ENCODE results near the gene PRND.
"Not testable (repeated sequence)": the region's sequence is repeated elsewhere in the genome, so short reads cannot be mapped to it uniquely, and the experiment has no call there.

PRND gene, protein sequence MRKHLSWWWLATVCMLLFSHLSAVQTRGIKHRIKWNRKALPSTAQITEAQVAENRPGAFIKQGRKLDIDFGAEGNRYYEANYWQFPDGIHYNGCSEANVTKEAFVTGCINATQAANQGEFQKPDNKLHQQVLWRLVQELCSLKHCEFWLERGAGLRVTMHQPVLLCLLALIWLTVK

GRCh38 chr20:4721719-4722118 is at the start of gene PRND:
Gene PRND (plus strand): TSS chr20:4721909. CDS start chr20:4724552, 2,643 bp downstream.
- no peak for DNase-seq (ENCODE audit: low spot score)

DNA sequence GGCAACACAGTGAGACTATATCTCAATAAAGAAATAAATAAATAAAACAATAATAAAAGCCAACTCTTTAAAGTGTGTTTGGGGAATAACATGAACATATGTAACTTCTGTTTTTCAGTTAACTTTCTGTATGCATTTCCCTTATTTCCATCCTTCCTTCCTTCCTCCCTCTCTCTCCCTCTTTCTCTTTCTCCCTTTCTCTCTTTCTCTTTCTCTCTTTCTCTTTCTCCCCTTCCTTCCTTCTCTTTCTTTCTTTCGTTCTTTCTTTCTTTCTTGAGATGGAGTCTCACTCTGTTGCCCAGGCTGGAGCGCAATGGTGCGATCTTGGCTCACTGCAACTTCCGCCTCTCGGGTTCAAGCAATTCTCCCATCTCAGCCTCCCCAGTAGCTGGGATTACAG is 48.8 kb upstream of the PRND start:
- DNase-seq (ENCODE audit: low spot score): no peak

GRCh38 chr20:4673371-4674001 is 48.2 kb upstream of the PRND start:
- no peak for DNase-seq (ENCODE audit: low spot score)

GRCh38 chr20:4674672-4675071 is 47.0 kb upstream of the PRND start:
- no peak for DNase-seq (ENCODE audit: low spot score)

DNA sequence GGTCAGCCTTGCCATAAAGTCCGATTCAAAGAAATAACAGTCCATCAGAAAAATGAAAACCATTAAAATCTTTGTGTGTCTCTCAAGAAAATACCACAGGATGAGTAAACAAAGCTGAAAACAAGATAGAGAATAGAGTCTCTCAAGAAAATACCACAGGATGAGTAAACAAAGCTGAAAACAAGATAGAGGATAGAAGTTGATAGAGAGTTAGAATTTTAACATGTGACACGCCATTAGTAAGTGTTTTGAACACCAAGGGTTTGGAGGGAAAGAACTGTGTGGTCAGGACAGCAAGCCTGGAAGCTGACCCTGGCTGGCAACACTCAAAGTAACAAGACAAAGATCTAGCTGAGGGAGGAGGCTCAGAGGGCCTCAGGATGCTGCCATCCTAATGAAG is 43.9 kb upstream of the PRND start:
- no peak for DNase-seq (ENCODE audit: low spot score)

DNA sequence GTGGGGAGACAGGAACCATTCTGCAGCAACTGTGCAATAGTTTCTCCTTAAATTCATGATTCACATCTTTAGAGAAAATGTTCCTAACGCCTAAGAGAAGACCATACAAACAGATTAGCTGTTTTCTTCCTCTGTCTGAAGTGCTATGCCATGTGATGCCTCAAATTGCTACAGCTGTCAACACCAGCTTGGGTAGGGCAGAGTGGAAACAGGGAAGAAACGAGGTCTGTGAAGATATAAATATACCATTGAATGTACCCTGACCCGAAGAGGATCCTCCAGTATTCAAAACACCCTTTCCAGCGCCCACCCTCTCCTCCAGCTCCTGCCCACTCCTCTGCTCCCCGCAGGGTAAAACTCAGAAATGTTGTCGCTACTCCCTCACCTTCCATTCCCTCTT is 40.3 kb upstream of the PRND start:
- no peak for DNase-seq (ENCODE audit: low spot score)

- DNase-seq (ENCODE audit: low spot score): no peak
Observed at GRCh38 chr20:4681991-4682401, 39.7 kb upstream of the PRND start.

DNA sequence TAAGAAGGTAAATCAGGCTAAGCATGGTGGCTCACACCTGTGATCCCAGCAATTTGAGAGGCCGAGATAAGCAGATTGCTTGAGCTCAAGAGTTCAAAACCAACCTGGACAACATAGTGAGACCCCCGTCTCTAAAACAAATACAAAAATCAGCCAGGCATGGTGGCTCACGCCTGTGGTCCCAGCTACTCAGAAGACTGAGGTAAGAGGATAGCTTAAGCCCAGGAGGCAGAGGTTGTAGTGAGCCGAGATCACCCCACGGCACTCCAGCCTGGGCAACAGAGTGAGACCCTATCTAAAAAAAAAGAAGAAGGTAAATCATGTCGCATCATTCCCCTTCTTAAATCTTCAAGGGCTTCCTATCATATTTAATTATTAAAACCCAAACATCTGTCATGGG is 39.0 kb upstream of the PRND start:
- no peak for DNase-seq (ENCODE audit: low spot score)

GRCh38 chr20:4683261-4683660 is 38.4 kb upstream of the PRND start:
- no peak for DNase-seq (ENCODE audit: low spot score)

GRCh38 chr20:4684837-4685413 is 36.8 kb upstream of the PRND start:
- peak; percentile 17 for DNase-seq (ENCODE audit: low spot score)

- DNase-seq (ENCODE audit: low spot score): no peak
Observed at GRCh38 chr20:4685923-4686221, 35.8 kb upstream of the PRND start.

- DNase-seq (ENCODE audit: low spot score): no peak
Observed at GRCh38 chr20:4688305-4688704, 33.4 kb upstream of the PRND start.

DNA sequence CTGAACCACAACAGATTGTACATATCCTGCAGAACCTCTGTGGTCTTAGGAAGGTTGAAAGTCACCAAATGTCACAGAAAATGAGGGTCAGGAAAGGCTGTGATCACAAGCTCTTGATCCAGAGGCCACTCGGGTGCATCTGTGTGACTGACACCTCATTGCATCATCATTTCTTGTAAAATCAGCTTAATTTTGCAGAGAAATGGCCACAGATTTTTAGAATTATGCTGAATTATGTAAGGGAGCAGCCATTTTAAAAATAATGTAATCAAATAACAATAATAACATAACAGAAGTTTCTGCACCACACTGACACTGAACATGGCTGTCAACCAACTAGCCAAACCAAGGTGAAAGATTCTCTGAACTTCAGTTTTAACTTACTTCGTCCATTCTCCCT is 32.5 kb upstream of the PRND start:
- DNase-seq (ENCODE audit: low spot score): no peak

DNA sequence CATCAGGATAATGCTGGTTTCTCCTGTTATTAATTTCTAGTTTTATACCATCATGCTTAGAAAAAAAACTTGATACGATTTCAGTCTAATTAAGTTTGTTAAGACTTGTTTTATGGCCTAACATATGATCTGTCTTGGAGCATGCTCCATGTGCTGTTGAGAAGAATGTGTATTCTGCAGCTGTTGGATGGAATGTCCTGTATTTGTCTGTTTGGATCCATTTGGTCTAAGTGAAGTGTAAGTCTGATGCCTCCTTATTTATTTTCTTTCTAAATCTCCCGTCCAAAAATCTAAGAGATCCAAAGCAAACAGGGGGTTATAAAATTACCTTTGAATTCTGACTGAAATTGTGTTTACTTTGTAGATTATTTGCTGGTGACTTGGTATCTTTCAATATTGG is 30.0 kb upstream of the PRND start:
- no peak for DNase-seq (ENCODE audit: low spot score)

DNA sequence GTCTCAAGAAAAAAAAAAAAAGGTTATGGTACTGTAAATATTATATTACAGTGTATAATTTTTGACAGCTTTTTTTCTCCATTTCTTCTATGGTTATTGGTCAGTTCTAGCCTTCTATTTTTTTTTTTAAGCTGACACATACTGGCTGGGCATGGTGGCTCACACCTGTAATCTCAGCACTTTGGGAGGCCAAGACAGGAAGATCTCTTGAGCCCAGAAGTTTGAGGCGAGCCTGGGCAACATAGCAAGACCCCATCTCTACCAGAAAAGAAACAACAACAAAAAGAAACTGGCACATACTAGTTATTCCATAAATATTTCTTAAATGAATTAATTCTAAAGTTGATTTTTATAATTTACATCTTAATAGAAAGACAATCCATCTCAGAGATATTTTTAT is 27.6 kb upstream of the PRND start:
- no peak for DNase-seq (ENCODE audit: low spot score)

- no peak for DNase-seq (ENCODE audit: low spot score)
Observed at GRCh38 chr20:4697189-4697830, 24.4 kb upstream of the PRND start.

- no peak for DNase-seq (ENCODE audit: low spot score)
Observed at GRCh38 chr20:4697831-4698221, 23.9 kb upstream of the PRND start.

GRCh38 chr20:4699216-4699615 is 22.5 kb upstream of the PRND start:
- DNase-seq (ENCODE audit: low spot score): no peak

DNA sequence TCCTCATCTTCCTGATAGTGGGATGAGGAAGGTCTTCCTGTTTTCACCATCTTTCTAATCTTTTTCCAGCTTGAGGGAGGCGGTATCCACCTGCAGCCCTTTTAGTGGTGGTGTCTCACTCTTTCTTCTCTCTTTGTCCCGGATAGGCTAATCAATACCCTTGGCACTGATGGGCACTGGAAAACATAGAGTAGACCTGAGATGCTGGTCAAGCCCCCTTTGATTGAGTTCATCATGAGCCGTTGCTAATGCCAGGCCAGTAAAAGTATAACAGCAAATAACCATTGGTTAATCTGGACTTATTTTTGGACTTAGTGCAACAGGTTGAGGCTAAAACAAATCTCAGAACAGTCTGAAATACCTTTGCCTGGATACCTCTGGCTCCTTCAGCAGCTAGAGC is 21.8 kb upstream of the PRND start:
- no peak for DNase-seq (ENCODE audit: low spot score)

DNA sequence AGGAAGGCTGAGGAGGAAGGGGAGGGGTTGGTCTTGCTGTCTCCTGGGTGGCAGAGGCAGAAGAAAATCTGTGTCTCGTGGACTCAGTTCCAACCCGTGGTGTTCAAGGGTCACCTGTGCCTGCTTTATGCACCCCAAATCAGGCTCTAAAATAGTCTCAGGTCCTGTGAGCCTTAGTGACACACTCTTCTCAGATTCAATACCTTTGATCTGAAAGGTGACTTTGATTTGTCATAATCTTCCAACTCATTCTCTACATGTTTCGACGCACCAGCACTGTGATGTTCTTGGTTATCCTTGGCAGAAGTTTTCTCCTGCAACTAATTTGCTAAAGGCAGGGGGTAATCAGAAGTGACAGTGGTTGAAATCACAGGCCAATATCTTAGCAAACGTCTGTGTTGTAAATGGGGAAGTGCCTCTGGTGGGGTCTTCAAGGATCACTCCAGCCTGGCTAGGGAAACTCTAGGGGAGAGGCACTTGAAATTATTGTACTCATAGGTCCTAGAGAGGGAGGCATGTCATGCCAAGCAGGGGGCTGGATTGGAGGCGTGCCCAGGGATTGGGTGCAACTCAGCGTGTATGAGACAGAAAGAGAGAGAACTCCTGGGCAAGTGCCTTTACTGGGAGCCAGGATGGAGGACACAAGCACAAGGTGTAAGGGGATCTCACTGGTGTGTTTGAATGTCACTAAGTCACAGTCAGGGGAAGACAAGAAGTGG is 19.0 kb upstream of the PRND start:
- no peak for DNase-seq (ENCODE audit: low spot score)

GRCh38 chr20:4703281-4703676 is 18.4 kb upstream of the PRND start:
- DNase-seq (ENCODE audit: low spot score): no peak

DNA sequence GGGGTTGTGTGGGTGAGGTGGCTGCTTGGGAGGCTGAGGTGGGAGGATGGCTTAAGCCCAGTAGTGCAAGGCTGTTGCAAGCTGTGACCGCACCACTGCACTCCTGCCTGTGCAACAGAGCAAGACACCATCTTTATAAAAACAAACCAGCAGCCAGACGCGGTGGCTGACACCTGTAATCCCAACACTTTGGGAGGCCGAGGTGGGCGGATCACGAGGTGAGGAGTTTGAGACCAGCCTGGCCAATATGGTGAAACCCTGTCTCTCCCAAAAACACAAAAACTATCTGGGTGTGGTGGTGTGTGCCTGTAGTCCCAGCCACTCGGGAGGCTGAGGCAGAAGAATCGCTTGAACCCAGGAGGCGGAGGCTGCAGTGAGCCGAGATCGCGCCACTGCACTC is 14.8 kb upstream of the PRND start:
- not testable (repeated sequence) for DNase-seq (ENCODE audit: low spot score)

DNA sequence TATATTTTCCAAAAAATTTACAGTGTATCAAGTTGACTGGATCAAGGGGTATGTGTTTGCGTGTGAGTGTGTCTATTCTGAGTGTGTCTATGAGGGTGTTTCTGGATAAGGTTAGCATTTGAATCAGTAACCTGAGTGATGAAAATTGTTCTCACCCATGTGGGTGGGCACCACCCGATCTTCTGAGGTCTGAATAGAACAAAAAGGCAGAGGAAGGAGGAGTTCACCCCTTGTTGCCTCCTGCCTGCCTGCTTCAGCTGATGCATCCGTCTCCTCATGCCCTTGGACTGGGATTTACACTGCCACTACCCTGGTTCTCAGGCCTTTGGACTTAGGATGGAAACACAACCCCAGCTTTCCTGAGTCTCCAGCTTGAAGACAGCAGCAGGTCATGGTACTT is 13.7 kb upstream of the PRND start:
- DNase-seq (ENCODE audit: low spot score): no peak

All from kidney tubule cell (primary cell).